ENCODE measurements around the gene CAMSAP1. TPM values are rescaled to one million over a fixed set of nuclear protein-coding genes. Genes with fewer than 3 reads are reported as not detected.

Gene CAMSAP1
- total RNA-seq, 1 donor from 2014 or later = 31.1 TPM

DNA sequence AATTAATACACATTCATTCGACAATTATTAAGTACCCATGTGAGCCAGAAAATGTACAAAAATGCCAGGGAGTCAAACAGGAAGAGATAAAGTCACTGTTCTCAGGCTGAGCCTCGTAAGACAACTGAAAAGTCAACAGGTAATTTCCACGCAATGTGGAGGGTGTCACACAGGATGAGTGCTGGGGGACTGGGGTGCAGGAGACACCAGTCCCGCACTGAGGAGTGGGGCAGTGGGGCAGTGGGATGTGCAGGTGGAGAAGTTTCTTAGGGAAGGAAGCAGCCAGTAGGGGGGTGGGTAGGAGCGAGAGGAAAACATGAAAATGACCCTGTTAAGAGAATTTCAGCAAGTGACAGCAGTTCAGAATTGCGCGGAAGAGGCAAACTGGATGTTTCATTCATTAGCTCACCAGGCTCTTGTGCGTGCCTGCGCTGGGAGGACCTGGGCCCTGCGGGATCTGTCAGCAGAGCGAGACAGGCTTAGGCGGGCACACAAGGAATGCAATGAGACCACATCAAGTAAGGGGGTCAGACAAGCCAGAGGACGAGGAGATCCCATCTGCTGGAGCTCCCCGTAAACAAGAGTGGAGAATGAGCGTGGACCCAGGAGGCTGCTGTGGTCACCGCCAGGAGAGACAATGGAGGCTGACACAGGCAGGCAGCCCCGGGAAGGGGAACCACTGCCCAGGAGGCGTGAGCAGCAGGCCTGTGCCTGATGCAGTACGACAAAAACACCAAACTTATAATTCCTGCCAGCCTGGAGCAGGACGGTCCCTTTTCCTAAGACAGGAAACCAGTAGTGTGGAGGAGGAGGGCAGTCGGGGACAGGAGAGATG is 21.0 kb downstream of the CAMSAP1 start:
- no peak for DNase-seq (ENCODE audit: low read depth)
- TF ChIP-seq, protein P1, sequence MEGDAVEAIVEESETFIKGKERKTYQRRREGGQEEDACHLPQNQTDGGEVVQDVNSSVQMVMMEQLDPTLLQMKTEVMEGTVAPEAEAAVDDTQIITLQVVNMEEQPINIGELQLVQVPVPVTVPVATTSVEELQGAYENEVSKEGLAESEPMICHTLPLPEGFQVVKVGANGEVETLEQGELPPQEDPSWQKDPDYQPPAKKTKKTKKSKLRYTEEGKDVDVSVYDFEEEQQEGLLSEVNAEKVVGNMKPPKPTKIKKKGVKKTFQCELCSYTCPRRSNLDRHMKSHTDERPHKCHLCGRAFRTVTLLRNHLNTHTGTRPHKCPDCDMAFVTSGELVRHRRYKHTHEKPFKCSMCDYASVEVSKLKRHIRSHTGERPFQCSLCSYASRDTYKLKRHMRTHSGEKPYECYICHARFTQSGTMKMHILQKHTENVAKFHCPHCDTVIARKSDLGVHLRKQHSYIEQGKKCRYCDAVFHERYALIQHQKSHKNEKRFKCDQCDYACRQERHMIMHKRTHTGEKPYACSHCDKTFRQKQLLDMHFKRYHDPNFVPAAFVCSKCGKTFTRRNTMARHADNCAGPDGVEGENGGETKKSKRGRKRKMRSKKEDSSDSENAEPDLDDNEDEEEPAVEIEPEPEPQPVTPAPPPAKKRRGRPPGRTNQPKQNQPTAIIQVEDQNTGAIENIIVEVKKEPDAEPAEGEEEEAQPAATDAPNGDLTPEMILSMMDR (conservative IDR thresholded peaks at IDR 0.05; ENCODE audit: low read depth, low read length) = no peak

DNA sequence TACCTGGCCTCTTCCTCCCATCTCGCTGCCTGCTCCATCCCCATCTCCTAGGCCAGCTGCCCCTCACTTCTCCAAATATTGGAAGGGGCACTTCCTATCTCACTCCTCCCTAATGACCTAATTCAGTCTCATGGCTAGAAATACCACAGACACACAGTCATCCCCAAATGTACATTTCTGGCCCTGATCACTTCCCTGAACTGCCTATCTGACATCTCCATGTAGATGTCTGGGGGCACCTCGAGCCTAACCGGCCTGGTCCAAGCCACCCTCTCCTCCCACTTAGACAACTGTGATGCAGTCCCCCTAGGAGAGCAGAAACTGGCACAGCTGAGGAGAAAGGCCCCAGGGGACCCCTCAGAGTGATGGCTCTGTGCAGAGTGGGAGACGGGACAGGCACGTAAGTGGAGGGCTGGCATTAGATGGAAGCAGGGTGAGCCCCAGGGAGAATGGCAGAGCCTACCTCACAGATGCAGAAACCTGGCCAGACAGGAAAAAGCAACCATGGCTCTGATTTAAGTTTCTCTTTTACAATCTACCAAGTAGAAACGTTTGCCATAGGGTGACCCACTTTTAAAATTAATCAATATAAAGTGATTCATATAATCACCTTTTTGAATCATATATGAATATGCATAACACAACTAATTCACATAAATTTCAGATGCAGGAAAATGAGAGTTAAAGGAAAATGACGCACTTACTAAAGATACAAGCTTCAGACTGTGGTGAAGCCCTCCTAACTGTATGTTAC is 22.1 kb downstream of the CAMSAP1 start:
- no peak for DNase-seq (ENCODE audit: low read depth)
- TF ChIP-seq, protein P1 (conservative IDR thresholded peaks at IDR 0.05; ENCODE audit: low read depth, low read length) = no peak
- no peak overlapping the region for H3K4me3 ChIP-seq (ENCODE audit: low read depth, low read length)

More for the DNA sequence above, 21.0 kb downstream of the CAMSAP1 start:
- no peak overlapping the region for H3K4me3 ChIP-seq (ENCODE audit: low read depth, low read length)

DNA sequence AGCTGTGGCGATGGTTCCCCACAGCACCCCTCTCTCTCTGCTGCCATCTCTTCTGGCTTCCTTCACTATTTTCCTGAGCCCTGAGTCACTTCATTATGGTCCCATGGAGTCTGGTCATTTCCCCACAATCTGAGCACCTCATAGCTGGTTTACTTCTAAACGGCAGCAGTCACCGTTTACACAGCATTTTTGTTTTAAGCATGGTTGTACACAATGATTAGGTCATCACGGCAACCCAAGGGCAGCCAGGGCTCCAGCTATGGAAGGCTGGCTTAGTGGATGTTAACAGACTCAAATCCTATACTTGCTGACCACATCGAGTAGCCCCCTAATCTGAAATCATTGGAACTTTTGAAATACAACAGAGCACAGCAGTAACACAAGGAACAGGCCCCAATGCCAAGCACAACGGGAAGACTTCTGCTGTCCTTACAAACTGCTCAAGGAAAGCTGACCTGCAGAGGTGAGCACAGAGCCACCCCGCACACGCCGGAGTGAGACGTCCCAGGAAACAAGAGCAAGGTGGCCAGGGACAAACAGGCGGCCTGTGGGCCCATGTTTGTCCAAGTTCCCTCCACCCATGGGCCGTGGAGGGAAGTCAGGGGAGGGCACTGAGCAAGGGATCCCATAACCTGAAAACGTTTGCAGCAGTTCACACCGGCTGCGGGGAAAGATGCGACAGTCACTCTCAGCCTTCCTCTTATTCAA is 22.9 kb downstream of the CAMSAP1 start:
- TF ChIP-seq, protein P1 (conservative IDR thresholded peaks at IDR 0.05; ENCODE audit: low read depth, low read length) = no peak
- DNase-seq (ENCODE audit: low read depth) = no peak
- H3K4me3 ChIP-seq (ENCODE audit: low read depth, low read length) = no peak overlapping the region

DNA sequence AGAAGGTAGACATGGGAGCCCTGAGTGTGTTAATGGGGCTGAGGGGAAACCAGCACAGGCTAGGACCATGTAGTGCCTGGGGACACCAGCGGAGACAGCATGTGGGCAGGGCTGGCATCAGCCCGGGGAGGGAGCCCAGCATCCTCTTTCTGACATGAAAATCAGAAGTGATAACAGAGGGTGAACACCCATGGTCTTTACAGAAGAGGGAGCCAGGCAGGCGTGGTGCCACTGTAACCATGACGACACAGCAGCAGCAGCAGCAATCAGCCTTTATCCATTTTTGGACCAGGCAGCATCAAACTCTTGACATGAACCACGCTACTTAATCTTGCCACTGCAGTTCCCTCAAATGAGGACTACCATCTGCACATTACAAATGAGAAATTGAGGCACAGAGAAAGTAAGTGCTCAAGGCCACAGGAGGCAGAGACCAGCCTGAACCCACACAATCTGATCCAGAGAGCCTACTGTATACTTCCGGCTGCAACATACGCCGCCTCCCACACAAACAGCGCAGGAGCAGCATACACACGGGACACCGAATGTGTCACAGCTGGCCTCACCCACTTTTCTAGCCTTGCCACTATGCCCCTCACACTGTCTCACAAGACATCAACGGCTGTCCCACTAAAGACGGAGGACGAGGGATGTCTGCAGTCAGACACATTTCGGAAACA is 23.8 kb downstream of the CAMSAP1 start:
- TF ChIP-seq, protein P1 (conservative IDR thresholded peaks at IDR 0.05; ENCODE audit: low read depth, low read length) = no peak
- H3K4me3 ChIP-seq (ENCODE audit: low read depth, low read length) = no peak overlapping the region
- DNase-seq (ENCODE audit: low read depth) = no peak

DNA sequence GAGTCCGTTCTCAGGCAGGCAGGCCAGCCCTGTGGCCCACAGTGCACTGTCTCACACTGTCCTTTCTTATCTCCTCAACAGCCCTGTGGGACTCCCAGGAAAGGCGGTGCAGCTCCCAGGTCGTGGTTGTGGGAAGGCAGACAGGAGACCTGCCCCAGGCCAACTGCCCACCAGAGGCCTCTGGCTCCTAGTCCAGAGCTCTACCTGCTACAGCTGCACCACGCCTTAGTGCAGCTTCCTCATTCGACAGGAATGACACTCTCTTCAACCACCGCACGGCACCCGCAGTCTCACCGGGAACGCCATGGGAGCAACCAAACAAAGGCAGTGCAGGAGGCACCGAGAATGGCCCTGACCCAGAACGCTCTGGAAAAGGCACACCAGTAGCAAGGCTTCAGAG is 25.3 kb downstream of the CAMSAP1 start:
- TF ChIP-seq, protein P1 (conservative IDR thresholded peaks at IDR 0.05; ENCODE audit: low read depth, low read length) = no peak
- DNase-seq (ENCODE audit: low read depth) = no peak
- no peak overlapping the region for H3K4me3 ChIP-seq (ENCODE audit: low read depth, low read length)

DNA sequence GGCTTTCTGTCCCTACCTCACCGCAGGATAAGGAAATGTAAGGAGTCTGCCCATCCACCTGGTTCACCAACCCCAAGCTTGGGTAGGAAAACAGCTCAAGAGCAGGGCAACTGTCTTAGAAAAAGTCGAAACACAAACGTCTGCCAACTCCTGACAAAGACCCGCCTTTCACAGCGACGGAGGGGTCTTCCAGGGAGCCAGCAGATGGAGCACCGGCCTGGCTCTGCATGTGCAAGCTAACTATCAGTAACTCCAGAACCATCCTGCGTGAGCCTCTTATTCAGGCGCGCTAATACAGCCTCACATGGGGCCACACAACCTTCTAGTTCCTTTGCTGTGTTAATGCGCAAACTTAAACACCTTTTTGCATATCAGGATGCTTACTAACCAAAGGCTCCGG is 26.9 kb downstream of the CAMSAP1 start:
- no peak overlapping the region for H3K4me3 ChIP-seq (ENCODE audit: low read depth, low read length)
- TF ChIP-seq, protein P1 (conservative IDR thresholded peaks at IDR 0.05; ENCODE audit: low read depth, low read length) = no peak
- DNase-seq (ENCODE audit: low read depth) = no peak

Data from epithelial cell of proximal tubule (primary cell).